LNCaP clone FGC (cell line): ENCODE data around the gene ADAMTS19.

ENCODE experiments used
- DNase-seq: peaks from one replicate; pipeline ENCODE4 v3.0.0-alpha.2; 2011; ENCODE audit warnings: low read depth
- H3K4me3 ChIP-seq: 2 replicates; pipeline ENCODE4 v1.5.1; 2011; ENCODE audit warnings: mild to moderate bottlenecking, low read depth, low read length, control low read depth
- TF ChIP-seq, protein P1 (sequence below): IDR thresholded peaks from 2 replicates; pipeline ENCODE4 v1.5.1; 2012; ENCODE audit warnings: mild to moderate bottlenecking; ENCODE audit not compliant: control insufficient read depth, insufficient read depth; ENCODE audit errors: extremely low read depth

ADAMTS19 gene

DNA sequence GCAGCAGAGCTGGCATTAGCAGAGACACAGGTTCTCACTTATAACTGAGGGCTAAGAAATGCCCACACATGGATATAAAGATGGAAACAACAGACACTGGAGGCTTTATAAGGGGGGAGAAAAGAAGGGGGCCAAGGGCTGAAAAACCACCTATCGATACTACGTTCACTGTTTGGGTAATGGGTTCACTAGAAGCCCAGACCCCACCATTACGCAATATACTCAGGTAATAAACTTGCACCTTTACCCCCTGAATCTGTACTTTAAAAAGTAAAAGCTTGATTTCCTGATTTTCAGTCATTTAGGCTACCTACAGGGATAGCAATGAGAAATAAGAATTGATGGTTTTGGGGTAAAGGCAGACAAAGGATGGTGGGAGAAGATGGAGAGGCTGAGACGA is 285.9 kb downstream of the ADAMTS19 start:
- H3K4me3 ChIP-seq, result no peak overlapping the region
- DNase-seq, result no peak
- TF ChIP-seq, protein P1, sequence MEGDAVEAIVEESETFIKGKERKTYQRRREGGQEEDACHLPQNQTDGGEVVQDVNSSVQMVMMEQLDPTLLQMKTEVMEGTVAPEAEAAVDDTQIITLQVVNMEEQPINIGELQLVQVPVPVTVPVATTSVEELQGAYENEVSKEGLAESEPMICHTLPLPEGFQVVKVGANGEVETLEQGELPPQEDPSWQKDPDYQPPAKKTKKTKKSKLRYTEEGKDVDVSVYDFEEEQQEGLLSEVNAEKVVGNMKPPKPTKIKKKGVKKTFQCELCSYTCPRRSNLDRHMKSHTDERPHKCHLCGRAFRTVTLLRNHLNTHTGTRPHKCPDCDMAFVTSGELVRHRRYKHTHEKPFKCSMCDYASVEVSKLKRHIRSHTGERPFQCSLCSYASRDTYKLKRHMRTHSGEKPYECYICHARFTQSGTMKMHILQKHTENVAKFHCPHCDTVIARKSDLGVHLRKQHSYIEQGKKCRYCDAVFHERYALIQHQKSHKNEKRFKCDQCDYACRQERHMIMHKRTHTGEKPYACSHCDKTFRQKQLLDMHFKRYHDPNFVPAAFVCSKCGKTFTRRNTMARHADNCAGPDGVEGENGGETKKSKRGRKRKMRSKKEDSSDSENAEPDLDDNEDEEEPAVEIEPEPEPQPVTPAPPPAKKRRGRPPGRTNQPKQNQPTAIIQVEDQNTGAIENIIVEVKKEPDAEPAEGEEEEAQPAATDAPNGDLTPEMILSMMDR, result no peak

DNA sequence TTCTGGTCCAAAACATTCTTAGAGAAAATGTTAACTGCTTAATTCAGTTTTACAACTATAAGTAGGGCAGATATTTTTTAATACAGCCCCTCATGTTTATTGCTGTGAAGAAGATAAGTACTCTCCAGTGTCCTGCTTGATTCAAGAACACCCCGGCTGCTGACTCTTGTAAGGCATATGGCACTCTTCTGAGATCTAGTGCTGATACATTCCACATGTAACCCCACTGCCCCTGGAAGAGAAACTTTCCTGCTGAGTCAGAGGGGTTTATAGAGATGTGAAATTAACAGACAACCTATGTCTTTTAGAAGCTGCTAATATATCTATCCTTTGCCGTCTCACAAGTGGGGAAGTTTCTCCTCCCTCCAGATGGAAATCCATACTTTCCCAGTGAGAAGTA is 286.8 kb downstream of the ADAMTS19 start:
- DNase-seq, result no peak
- TF ChIP-seq, protein P1, result no peak
- H3K4me3 ChIP-seq, result no peak overlapping the region

DNA sequence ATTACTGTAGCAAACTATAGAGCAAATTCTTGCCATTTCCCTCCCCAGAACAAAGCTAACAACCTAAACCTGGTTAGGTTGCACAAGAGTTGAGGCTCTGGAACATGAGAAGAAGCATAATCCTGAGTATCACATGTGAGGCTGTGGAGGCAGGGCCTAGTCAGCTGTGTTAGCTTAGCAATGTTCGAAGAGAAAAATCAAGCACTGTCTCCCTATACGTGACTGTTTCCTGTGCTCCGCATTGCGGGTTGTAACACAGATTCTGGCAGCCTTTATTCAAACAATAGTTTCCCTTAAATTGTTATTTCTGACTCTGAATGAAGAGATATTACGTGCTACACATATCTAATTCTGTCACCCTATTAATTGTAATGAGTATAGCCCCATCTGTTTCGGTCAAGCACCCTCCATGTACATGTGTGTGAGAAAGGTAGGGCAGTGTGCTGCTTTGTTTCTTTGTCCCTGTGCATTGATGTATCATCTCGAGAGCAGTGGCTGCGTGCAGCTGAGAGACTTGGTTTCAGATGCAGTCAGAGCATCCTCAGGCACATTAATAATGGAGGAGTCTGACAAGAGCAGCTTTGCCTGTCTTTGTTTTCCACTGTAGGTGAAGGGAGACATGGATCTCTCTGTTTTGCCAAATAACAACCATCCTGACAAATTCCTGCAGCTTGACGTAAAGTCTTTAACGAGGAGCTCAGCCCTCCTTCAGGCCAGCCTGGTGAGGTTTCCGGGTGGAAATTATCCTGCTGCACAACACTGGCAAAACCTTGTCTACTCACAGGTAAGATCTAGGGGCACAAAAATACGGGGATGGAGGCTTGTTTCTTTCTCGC is 287.7 kb downstream of the ADAMTS19 start, which contains the start of gene MINAR2:
TSS of gene MINAR2 (plus strand) at position 523 of the 836 bp plus-strand sequence. CDS start at position 620, 97 bp downstream.
- no peak within 1 kb of the TSS for H3K4me3 ChIP-seq
- no peak for DNase-seq
- TF ChIP-seq, protein P1, result no peak

DNA sequence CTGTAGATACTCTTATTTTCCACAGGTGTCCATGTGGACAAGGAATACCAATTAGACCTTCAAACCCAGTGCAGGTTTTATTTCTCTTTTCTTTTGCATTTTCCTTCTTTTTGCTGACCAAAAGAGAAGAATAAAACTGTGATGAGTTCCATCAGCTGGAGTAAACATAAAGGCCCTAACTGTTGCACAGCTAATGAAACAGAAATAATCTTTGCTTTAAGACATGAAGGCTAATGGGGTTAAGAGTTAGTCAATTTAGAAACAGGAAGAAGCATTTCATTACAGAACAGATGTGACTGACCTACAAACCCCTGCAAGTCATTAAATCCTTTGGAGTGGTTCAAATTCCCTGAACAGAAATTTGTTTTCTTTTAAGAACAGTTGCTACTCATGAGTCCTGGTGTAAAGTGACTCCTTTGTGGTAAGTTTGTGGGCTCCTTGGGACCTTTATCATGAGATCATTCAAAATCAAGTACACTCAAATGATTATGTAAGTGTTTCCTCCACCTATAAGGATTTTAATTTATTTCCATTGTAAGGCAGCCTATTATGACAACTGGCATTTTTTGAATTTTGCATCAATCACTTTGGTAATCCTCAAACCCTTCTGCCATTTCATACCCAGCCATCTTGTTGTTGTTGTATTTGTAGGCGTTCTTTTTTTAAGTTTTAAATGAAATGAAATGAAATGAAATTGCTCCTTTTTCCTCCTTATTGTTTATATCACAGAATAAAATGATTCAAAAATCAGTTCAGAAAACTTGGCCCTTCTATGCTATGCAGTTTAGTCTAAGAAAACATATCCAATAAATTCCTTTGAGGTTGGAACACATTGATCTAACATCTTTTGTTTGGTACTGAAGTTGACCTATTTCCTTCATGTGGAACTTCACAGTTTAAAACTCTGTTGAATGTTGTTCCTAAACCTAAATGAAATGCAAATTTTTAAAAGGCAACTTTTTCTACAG is 289.1 kb downstream of the ADAMTS19 start:
- no peak overlapping the region for H3K4me3 ChIP-seq
- DNase-seq, result no peak
- TF ChIP-seq, protein P1, result no peak

DNA sequence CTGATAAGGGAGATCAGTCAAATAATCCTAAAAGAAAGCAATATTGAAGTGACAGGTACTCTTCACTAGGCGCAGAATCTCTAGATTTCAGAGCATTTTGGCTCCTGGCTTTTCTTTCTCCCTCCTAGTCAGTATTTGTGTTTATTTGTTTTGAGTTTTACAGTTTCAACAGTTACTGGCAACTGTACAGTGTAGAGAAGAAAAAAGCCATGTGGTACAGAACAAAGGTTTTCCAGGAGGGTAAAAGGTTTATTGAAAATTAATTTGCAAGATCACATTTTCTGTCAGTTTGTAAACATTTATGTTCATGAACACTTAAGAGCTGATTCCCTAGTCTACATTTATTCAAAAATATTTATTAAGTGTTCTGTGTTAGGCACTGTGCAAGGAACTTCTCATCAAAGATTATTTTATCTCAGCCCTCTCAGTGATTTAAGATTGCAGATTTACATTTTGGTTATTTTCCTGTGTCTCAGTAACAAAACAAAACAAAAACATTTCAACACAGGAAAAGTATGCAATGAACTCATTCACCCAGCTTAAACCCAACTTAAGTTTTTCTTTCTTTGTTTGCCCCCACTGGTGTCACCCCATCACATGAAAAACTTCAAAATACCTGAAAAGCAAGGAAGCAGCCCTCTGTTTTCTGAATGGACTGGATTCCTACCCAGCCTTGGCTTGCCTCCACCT is 300.7 kb downstream of the ADAMTS19 start:
- DNase-seq, result no peak
- no peak overlapping the region for H3K4me3 ChIP-seq
- TF ChIP-seq, protein P1, result no peak

DNA sequence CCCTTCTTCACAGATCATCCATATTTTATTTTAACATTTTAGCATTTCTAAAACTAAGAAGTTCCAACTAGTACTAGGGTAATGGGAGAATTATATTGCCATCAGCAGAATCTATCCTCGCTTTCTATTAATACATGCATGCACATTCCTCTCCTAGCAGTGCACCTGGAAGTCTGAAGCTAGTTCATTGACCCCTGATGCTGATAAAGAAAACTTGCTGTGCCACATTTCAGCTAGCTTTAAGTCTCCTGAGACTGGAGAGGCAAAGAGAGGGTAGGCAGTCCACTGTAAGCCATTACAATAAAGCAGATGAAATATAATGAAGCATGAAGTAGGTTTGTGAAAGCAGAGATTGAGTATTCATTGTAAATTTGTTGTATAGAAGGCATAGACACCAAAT is 303.6 kb downstream of the ADAMTS19 start:
- H3K4me3 ChIP-seq, result no peak overlapping the region
- no peak for DNase-seq
- TF ChIP-seq, protein P1, result no peak
